ENCODE measurements around the gene NRXN3.

NRXN3 gene

DNA sequence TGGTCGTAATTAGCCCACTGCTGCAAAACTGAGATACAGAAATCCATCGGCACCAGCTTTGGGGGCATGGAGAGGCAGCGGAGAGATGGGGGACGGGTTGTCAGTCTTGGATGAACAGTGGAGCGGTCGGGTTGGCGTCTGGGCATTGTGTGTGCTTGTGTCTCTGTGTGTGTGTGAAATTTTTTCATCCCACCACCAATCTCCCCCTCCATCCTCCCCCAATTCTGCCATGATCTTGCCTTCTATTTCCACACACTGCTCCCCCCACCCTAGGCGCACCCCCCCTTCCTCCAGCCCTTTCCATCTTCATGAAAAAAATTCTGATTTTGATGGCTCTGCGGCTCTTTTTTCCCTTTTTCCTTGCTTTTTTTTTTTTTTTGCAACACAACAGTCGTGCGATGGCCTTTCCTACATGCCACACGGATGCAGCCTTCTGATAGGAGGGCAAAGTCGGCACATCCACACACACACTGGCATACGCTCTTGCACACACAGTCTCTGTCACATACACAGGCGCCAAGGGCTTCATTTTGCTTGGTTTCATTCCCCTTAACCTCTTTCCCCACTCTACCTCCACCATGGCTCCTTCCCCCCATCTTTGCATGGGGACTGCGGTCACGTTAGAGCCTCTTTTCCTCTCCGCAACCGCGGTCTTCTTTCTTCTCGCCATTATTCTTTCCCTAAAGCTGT is 3.3 kb downstream of the NRXN3 start:
- DNase-seq (ENCODE audit: low read depth, low spot score) = no peak

DNA sequence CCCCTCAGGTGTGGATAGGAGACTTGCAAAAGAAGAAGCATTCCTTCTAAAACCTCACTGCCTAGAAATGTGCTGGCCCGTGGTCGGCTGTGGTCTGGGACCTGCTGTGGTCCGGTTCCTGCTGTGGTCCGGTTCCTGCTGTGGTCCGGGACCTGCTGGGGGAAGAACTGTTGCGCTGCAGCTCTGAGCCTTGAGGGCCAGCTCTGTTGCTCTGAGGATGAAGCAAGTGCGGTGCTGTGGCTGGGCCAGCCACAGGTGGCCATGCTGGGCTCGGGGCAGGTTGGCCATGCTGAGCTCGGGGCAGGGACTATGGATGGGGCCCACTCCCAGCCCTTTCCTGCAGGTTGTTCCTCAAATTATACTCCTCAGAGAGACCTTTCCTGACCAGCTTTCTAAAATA is 5.2 kb downstream of the NRXN3 start:
- no peak for DNase-seq (ENCODE audit: low read depth, low spot score)

DNA sequence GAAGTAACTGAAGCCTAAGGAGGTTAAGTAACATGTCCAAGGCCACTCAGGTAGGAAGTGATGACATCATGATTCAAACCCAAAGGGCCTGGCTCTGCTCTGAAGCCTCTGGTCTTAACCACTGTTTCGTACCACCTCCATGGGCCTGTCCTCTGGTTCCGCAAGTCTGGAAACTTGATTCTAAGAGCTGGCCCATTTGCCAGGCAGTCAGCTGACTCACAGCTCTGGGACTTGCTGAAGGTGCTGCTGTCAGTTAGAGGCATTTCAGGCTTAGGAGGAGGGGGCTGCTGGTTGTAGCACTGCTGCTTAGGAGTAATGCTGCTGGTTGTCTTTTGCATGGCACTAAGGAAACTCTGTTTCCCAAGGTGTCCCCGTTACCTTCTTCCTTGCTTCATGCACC is 7.9 kb downstream of the NRXN3 start:
- DNase-seq (ENCODE audit: low read depth, low spot score) = no peak

- DNase-seq (ENCODE audit: low read depth, low spot score) = no peak
These were observed 8.8 kb downstream of the NRXN3 start for GRCh38 chr14:78178971-78179370.

DNA sequence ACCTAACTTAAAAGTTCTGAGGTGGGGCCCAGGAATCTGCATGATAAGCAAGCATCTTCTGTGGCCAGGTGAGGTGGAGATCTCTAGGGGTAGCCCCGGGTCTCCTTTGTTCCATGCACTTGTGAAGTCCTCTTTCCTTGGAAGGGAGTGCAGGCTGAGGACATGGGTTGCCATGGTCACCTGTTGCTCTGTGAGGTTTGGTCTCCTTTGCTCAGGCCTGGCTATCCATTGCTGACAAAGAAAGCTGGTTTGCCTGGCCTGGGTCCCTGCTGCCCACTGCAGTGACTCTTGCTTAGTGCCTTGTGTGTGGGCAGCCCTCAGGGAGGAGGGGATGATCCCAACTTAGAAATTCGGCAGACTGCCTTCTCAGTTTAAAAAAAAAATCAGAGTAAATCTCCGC is 11.1 kb downstream of the NRXN3 start:
- no peak for DNase-seq (ENCODE audit: low read depth, low spot score)

- DNase-seq (ENCODE audit: low read depth, low spot score) = no peak
These were observed 12.5 kb downstream of the NRXN3 start for GRCh38 chr14:78182722-78183121.

GRCh38 chr14:78184157-78184556 is 14.0 kb downstream of the NRXN3 start:
- DNase-seq (ENCODE audit: low read depth, low spot score) = no peak

GRCh38 chr14:78186277-78186676 is 16.1 kb downstream of the NRXN3 start:
- no peak for DNase-seq (ENCODE audit: low read depth, low spot score)

DNA sequence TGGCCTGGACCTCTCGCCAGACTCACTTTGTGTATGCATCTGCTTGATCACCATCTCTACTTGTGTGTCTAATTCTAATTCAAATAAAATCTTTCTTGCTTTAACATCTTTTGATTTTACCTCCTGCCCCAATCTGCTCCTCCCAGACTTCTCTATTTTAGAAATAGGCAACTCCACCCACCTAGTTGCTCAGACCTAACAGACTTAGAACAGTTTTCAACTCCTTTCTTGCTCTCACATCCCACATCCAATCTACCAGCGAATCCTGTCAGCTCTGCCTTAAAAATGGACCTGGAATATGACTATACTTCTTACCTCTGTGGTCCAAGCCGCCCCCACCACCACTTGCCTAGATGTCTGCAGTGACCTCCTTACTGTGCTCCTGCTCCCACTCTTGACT is 18.7 kb downstream of the NRXN3 start:
- DNase-seq (ENCODE audit: low read depth, low spot score) = no peak

DNA sequence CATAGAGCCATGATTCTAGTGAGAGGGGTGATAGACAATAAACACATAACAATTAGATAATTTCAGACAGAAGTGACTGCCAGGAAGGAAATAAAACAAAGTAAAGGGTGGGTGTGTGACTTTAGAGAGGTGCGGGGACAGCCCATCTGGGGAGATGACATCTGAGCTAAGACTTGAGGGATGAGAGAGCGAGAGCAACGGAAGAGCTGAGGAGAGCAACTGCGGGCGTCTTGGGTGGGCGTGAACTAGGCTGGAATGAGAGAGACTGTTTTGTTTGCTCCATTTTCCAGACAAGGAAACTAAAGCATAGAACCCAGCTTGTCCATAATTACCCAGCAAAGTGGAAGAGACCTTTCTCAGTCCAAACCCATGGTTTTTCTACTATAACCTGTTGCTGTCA is 25.3 kb downstream of the NRXN3 start:
- DNase-seq (ENCODE audit: low read depth, low spot score) = no peak

- DNase-seq (ENCODE audit: low read depth, low spot score) = no peak
These were observed 26.1 kb downstream of the NRXN3 start for GRCh38 chr14:78196323-78196722.

DNA sequence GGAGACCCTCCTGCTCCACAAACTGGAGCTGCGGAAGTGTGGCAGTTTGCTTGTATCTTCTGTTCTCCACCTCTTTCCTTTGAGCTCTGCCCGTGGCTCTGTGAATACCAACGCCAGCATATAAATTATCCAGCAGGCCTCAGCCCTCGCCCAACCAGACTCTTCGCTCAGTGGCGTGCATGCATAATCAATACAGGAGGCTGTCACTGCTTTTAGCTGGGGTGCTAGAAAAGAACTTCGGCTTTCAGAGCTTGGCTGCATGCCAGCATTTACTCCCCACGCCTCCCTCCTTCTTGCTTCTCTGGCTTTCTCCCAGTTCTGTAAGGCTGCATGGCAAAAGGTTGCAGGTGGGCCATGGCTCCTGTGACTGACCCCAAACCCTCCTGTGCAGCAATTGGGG is 26.9 kb downstream of the NRXN3 start:
- no peak for DNase-seq (ENCODE audit: low read depth, low spot score)

DNA sequence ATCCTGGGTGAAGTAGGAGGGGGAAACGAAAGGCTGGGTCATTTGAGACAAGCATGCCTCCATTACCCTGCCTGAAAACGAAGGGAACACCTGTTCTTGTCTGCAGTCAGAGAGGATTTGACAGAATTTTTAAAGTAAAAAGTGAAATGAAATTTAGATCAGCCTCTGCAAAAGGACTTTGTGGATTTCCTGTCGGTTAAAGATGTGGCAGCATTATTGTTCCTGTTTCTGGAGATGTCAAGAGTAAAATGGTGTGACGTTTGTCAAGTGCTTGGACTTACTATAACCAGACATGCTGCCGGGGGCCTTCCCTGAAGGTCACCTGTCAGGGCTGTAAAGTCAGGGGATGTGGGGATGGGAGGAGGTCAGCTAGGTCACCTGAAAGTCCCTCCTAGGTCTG is 32.0 kb downstream of the NRXN3 start:
- no peak for DNase-seq (ENCODE audit: low read depth, low spot score)

- peak; percentile 10 for DNase-seq (ENCODE audit: low read depth, low spot score)
These were observed 32.8 kb downstream of the NRXN3 start for GRCh38 chr14:78202976-78203375.

- no peak for DNase-seq (ENCODE audit: low read depth, low spot score)
These were observed 37.2 kb downstream of the NRXN3 start for GRCh38 chr14:78207414-78207813.

DNA sequence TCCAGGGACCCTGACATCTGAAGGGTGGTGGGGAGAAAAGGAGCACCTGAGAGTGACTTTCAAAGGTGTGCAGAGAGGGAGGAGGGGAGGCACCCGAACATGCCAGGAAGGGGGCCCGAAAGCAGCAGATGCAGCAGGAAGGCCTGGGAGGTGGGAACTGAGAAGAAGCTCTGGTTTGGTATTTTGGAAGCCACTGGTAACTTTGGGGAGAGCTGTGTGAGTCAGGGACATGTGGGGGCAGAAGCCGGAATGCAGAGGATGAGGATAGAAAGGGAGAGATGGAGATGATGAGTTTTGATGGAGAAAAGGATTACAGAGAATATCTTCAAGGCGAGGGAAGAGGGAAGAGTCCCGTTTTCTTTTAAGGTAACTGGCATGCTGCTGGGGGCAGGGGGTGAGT is 50.1 kb downstream of the NRXN3 start:
- DNase-seq (ENCODE audit: low read depth, low spot score) = no peak

DNA sequence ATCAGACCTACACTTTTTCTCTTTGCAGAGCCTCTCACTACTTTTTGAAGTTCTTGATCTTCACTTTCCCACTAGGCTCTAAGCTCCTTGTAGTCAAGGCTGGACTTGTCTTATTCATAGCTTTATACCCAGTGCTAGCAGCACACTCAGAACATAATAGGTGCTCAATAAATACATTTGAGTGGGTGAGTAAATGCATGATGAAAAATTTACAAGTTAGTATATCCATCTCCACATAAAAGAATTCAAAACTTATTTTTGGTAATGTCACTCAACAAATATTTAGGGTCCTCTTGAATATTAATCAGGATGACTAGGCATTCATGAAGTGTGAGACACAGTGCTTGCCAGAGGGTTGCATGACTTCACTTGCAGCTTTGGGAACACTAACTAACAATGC is 52.6 kb downstream of the NRXN3 start:
- DNase-seq (ENCODE audit: low read depth, low spot score) = no peak

GRCh38 chr14:78227248-78228077 is 57.3 kb downstream of the NRXN3 start:
- peak; percentile 12 for DNase-seq (ENCODE audit: low read depth, low spot score)

- no peak for DNase-seq (ENCODE audit: low read depth, low spot score)
These were observed 58.6 kb downstream of the NRXN3 start for GRCh38 chr14:78228702-78229327.

DNA sequence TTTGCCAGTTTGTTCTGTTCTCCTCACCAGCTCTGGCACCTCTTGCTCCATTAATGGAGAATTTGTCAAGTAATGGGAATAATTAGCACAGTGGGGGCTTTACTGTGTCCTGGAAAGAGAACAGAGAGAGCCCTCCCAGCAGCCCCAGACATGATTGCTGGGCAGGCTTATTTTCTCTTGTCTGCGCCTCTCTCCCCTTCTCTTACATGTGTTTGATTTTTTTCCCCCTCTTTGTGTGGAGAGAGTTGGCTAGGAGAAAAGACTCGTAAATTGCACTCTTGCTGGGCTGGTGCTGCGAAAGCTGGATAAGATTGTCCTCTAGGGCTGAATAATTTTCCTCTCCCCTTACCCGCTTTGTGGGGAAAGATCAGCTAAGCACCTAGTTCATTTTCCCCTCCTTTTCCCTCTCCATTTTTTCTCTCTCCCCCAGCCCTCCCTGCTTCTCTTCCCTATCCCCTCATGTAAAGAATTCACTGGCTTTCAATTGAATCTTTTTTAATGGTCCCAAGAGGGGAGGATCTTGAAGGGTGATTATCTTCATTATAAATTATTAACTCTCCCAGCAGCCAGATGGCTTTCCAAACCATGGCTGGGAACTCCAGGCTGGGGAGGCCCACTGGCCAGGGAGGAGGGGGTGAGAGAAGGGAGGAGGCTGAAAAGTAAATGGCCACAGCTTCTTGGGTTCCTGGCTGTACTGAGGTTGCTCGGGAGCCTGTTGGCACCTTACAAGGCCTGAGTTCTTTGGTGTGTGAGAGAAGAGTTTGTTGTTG is 62.2 kb downstream of the NRXN3 start:
- DNase-seq (ENCODE audit: low read depth, low spot score) = no peak

DNA sequence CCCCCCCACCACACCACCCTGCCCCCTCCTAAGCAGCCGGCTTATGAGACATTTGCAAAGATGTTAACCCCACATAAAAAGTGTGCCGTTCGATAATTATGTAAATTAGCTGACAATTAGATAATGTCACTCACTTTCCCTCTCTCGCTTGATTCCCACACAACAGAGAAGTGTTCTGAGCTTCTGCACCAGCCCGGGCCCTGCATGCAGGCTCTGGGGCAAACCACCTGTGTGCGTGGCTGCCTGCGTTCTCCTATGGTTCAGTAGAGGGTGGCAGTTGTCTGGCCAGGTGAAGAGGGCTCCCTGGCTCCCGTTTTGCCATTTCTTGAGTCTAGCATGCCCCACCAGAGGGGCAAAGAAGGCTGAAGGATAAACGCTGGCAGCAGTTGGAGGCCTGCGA is 68.0 kb downstream of the NRXN3 start:
- DNase-seq (ENCODE audit: low read depth, low spot score) = no peak

DNA sequence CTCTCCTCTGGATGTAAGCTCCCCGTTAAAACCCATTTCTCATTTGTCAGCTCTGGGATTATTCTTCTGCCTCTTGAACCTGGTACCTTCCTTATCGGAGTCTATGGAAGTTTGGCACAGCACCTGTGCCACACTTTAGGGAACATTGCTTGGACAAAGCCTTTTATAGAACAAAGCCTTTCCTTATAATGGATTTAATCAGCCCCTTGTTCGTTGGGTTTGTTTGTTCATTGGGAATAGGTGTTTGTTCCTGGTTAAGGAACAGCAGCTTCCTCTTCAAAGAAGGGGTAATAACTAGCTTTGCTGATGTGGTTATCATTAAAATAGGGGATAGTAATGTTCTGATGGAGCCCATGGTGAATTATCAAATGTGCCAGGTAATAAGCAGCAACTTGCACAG is 70.4 kb downstream of the NRXN3 start:
- DNase-seq (ENCODE audit: low read depth, low spot score) = no peak

All from ELF-1 (cell line).